Measurements from ENCODE around the gene TRIM68.
A peak's percentile ranks its signal among the peaks of the same experiment; 100 is the strongest.

Gene TRIM68

DNA sequence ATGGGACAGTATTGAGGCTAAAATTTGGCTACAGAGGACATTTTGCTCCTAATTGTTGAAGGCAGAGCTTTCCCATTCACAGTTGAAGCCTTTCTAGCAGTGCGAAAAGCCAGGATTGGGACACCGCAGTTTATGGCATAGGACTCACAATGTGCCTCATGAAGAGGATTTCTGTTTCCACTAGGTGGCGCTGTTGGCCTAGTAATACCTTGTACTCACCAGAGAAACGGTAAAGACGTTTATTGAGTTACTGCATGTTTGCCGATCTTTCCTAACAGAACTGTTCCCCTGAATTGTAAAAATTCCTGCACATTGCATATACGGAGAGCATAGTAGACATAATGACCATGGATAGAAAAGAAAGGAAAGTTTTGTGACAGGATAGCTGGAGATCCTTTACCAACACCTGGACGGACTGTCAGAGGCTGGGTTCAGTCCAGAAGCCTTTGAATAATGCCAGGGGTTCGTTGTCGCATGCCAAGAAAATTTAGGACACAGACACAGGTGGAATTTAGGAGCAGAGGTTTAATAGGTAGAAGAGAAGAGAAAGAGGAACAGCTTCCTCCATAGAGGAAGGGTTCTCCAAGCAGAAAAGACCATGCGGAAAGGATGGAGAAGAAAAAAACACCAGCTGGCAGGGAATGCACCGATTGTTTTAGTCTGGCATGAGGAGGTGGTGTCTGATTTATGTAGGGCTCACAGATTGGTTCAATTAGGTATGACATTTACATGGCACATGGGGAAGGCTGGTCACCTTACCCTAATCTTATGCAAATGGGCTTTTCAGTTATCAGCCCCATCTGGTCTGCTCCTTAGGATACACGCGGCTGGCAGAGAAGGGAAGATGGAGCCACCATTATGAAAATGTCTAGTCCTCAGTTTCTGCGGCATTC lies 18.4 kb upstream of the TRIM68 start:
- no peak overlapping the region for H3K4me3 ChIP-seq (ENCODE audit: low read depth, low read length)
- TF ChIP-seq, protein P1, sequence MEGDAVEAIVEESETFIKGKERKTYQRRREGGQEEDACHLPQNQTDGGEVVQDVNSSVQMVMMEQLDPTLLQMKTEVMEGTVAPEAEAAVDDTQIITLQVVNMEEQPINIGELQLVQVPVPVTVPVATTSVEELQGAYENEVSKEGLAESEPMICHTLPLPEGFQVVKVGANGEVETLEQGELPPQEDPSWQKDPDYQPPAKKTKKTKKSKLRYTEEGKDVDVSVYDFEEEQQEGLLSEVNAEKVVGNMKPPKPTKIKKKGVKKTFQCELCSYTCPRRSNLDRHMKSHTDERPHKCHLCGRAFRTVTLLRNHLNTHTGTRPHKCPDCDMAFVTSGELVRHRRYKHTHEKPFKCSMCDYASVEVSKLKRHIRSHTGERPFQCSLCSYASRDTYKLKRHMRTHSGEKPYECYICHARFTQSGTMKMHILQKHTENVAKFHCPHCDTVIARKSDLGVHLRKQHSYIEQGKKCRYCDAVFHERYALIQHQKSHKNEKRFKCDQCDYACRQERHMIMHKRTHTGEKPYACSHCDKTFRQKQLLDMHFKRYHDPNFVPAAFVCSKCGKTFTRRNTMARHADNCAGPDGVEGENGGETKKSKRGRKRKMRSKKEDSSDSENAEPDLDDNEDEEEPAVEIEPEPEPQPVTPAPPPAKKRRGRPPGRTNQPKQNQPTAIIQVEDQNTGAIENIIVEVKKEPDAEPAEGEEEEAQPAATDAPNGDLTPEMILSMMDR (IDR thresholded peaks at IDR 0.05; ENCODE audit: borderline replicate concordance, insufficient read depth, low read depth, low read length), result peak; percentile 57; the same call in 1 of the 2 replicates

DNA sequence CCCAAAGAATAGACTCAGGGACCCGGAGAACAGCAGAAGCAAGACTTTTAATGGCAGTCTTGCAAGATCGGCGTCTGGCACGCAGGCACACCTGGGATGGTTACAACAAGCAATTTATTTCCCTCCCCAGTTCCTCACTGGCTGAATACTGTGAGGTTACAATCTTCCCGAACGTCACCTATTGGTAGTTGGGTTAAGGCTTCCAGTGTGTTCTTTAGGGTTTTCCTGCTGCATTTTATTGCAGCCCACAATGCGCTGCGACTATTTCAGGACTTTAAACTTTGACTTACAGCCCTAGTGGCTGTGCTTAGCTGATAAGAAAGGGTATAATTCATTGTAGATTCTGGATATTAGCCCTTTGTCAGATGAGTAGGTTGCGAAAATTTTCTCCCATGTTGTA lies 11.5 kb upstream of the TRIM68 start:
- TF ChIP-seq, protein P1 (IDR thresholded peaks at IDR 0.05; ENCODE audit: borderline replicate concordance, insufficient read depth, low read depth, low read length), result no peak
- H3K4me3 ChIP-seq (ENCODE audit: low read depth, low read length), result no peak overlapping the region

DNA sequence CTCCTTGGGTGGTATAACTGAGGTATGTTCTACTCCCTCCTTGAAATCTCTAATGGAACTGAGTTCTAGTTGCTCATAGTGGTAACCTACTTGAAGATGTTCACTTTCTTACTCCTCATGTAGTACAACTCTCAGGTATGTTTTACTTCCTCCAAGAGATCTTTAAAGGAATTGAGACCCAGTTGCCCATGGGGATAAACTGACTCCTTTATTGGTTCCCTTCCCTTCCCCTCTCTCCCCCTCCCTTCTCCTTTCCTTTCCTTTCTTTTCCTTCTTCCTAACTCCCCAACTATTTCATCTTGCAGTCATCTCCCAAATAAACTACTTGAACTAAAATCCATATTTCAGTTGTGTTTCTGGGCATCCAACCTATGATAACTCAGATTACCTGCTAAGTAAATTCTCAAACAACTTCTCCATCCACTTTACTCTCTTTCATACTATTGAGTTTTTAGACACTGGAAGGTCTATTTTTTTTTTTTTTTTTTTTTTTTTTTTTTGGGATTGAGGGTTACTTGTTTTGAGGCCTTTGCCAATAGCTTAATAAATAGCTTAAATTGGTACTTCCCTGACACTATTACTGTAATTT lies 7.9 kb upstream of the TRIM68 start:
- TF ChIP-seq, protein P1 (IDR thresholded peaks at IDR 0.05; ENCODE audit: borderline replicate concordance, insufficient read depth, low read depth, low read length), result no peak
- no peak overlapping the region for H3K4me3 ChIP-seq (ENCODE audit: low read depth, low read length)

DNA sequence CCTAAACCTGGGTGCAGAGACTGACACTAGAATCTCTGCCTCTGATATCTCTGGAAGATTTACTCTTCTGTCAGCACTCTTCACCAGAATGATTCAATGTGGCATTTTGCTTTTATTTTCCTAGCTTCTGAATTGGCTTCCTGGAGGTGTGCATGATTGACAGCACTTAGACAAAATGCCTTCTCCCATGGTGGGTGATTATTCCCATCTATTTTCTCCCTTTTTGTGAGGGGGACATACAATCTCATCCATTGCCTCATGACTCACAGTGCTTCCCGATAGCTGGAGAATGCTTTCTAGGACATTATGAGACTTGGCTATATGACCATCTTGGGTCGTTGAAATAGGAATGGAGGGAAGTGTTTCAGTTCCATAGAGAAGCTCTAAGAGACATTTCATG lies 4.0 kb upstream of the TRIM68 start:
- no peak overlapping the region for H3K4me3 ChIP-seq (ENCODE audit: low read depth, low read length)
- TF ChIP-seq, protein P1 (IDR thresholded peaks at IDR 0.05; ENCODE audit: borderline replicate concordance, insufficient read depth, low read depth, low read length), result no peak

DNA sequence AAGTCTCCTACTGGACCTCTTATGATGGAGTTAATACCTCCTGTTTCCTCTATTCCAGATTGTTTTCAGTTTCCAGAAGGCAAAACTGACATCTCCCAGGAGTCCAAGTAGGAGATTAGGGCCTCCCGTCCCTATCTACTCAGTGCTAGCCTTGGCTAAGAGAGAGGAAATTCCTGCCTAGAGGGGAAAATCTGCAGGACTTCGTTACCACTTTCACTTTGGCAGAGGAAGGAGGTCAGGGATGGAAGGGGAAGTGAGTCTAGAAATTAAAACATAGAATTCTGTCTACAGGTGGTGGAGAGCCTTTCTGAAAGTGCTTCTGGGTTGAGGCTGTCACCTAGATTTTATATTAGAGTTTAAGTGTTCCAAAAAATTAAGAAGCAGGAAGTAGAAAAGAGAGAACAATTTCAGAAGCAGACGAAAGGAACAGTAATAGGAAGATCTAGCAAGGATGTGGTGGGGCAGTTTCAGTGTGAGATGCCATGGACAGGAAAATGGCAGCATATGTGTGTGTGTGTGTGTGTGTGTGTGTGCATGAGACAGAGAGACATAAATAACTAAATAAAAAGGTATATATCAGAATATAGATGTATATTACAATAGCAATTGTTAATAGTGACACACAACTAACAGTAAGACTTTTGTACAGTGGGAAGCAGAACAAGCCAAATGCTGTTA lies 2.4 kb upstream of the TRIM68 start:
- TF ChIP-seq, protein P1 (IDR thresholded peaks at IDR 0.05; ENCODE audit: borderline replicate concordance, insufficient read depth, low read depth, low read length), result no peak
- H3K4me3 ChIP-seq (ENCODE audit: low read depth, low read length), result no peak overlapping the region

DNA sequence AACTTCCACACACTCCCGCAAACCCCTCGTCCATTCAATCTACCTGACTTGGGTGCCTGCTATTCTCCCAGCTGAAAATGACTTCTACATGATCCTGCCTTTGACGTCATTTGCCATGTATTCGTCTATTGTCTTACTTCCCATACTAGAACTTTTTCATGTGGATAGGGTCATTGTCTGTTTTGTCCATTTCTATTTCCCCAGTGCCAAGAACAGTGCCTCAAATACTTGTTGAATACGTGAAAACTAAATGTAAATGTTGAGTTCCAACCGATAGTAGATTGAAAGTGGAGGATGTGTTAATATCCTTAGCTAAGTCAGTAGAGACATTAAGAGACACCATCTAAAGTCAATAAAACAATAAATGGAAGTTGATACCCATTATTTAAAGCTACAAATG lies 935 bp downstream of the TRIM68 start:
- H3K4me3 ChIP-seq (ENCODE audit: low read depth, low read length), result peak overlapping the region; percentile 87
- TF ChIP-seq, protein P1 (IDR thresholded peaks at IDR 0.05; ENCODE audit: borderline replicate concordance, insufficient read depth, low read depth, low read length), result no peak

Data from GM12875 (cell line).